H9 (cell line): ENCODE results near the gene KCNH2. TPM values are rescaled to one million over a fixed set of nuclear protein-coding genes. Genes with fewer than 3 reads are reported as not detected.

Experiments
- DNase-seq: peaks from one replicate; pipeline ENCODE4 v3.0.0-alpha.2; 2017
- H2AFZ ChIP-seq: one replicate; pipeline ENCODE4 v1.6.1; 2013; ENCODE audit warnings: mild to moderate bottlenecking, low read length, control low read depth, moderate library complexity
- H2AK5ac ChIP-seq: 2 replicates; pipeline ENCODE4 v1.6.1; 2013; ENCODE audit warnings: low read length, control low read depth, mixed read lengths; ENCODE audit not compliant: insufficient read length
- H2BK120ac ChIP-seq: one replicate; pipeline ENCODE4 v1.6.1; 2013; ENCODE audit warnings: low read depth, mild to moderate bottlenecking, low read length, control low read depth, inconsistent platforms; ENCODE audit not compliant: poor library complexity, severe bottlenecking
- H2BK12ac ChIP-seq: 2 replicates; pipeline ENCODE4 v1.6.1; 2013; ENCODE audit warnings: low read length, control low read depth, mixed read lengths, low read depth; ENCODE audit not compliant: insufficient read length
- H2BK15ac ChIP-seq: 2 replicates; pipeline ENCODE4 v1.6.1; 2013; ENCODE audit warnings: low read depth, low read length, control low read depth
- H2BK20ac ChIP-seq: one replicate; pipeline ENCODE4 v1.6.1; 2013; ENCODE audit warnings: low read depth, mild to moderate bottlenecking, low read length, control low read depth, inconsistent platforms; ENCODE audit not compliant: poor library complexity, severe bottlenecking
- H2BK5ac ChIP-seq: 2 replicates; pipeline ENCODE4 v1.6.1; 2013; ENCODE audit warnings: low read length, control low read depth, mixed read lengths; ENCODE audit not compliant: insufficient read length
- H3K14ac ChIP-seq: 2 replicates; pipeline ENCODE4 v1.6.1; 2013; ENCODE audit warnings: low read length, control low read depth; ENCODE audit not compliant: insufficient read depth
- H3K18ac ChIP-seq: 2 replicates; pipeline ENCODE4 v1.6.1; 2013; ENCODE audit warnings: low read depth, mild to moderate bottlenecking, mixed read lengths, low read length, control low read depth; ENCODE audit not compliant: insufficient read length
- H3K23ac ChIP-seq: 2 replicates; pipeline ENCODE4 v1.6.1; 2013; ENCODE audit warnings: low read length, control low read depth, mixed read lengths, low read depth; ENCODE audit not compliant: insufficient read length
- H3K23me2 ChIP-seq: 2 replicates; pipeline ENCODE4 v1.6.1; 2013; ENCODE audit warnings: low read depth, mild to moderate bottlenecking, mixed read lengths, low read length, control low read depth; ENCODE audit not compliant: insufficient read length, poor library complexity, severe bottlenecking
- H3K27ac ChIP-seq: 2 replicates; pipeline ENCODE4 v1.5.1; 2013; ENCODE audit warnings: low read length, control low read depth, mixed read lengths, low read depth; ENCODE audit not compliant: insufficient read length
- H3K27me3 ChIP-seq: 2 replicates; pipeline ENCODE4 v1.6.1; 2013; ENCODE audit warnings: low read length, control low read depth, inconsistent platforms; ENCODE audit not compliant: insufficient read depth
- H3K4ac ChIP-seq: 2 replicates; pipeline ENCODE4 v1.6.1; 2013; ENCODE audit warnings: low read depth, mild to moderate bottlenecking, control low read depth, inconsistent platforms, low read length, moderate library complexity
- H3K4me1 ChIP-seq: 2 replicates; pipeline ENCODE4 v1.6.1; 2013; ENCODE audit warnings: low read length, control low read depth, inconsistent platforms; ENCODE audit not compliant: insufficient read depth
- H3K4me2 ChIP-seq: 2 replicates; pipeline ENCODE4 v1.6.1; 2013; ENCODE audit warnings: low read length, control low read depth, mixed read lengths; ENCODE audit not compliant: insufficient read length, insufficient read depth
- H3K56ac ChIP-seq: 2 replicates; pipeline ENCODE4 v1.6.1; 2013; ENCODE audit warnings: low read depth, mild to moderate bottlenecking, mixed read lengths, low read length, control low read depth; ENCODE audit not compliant: insufficient read length
- H3K79me1 ChIP-seq: 2 replicates; pipeline ENCODE4 v1.6.1; 2013; ENCODE audit warnings: low read depth, mild to moderate bottlenecking, moderate library complexity, low read length, control low read depth, inconsistent platforms; ENCODE audit not compliant: insufficient read depth, poor library complexity, severe bottlenecking
- H3K79me2 ChIP-seq: 2 replicates; pipeline ENCODE4 v1.6.1; 2013; ENCODE audit warnings: low read length, control low read depth, inconsistent platforms; ENCODE audit not compliant: insufficient read depth
- H3K9ac ChIP-seq: 2 replicates; pipeline ENCODE4 v1.6.1; 2013; ENCODE audit warnings: low read length, control low read depth, mixed read lengths; ENCODE audit not compliant: insufficient read length; ENCODE audit errors: extremely low read depth
- H3K9me3 ChIP-seq: one replicate; pipeline ENCODE4 v1.6.1; 2013; ENCODE audit warnings: low read depth, low read length, inconsistent platforms; ENCODE audit not compliant: control insufficient read depth
- H3T11ph ChIP-seq: one replicate; pipeline ENCODE4 v1.6.1; 2013; ENCODE audit warnings: mild to moderate bottlenecking, low read length, control low read depth, inconsistent platforms
- H4K20me1 ChIP-seq: one replicate; pipeline ENCODE4 v1.6.1; 2013; ENCODE audit not compliant: control insufficient read depth, insufficient read length, insufficient read depth
- H4K5ac ChIP-seq: 2 replicates; pipeline ENCODE4 v1.6.1; 2013; ENCODE audit warnings: low read depth, mild to moderate bottlenecking, mixed read lengths, low read length, control low read depth; ENCODE audit not compliant: insufficient read length
- H4K8ac ChIP-seq: replicated peaks from 2 replicates; pipeline ENCODE4 v1.6.1; 2013; ENCODE audit warnings: low read length, control low read depth, mixed read lengths, low read depth; ENCODE audit not compliant: insufficient read length
- H4K91ac ChIP-seq: 2 replicates; pipeline ENCODE4 v1.6.1; 2013; ENCODE audit warnings: low read depth, mild to moderate bottlenecking, moderate library complexity, mixed read lengths, low read length, control low read depth; ENCODE audit not compliant: insufficient read length
- H3K27ac Mint-ChIP-seq, 3 experiments: 2 replicates in 2 of 3; 3 replicates in 1 of 3; pipeline ENCODE4 v1.8.0; 2020 to 2021; ENCODE audit warnings: mixed read lengths in 3 of 3, mild to moderate bottlenecking in 1 of 3, moderate library complexity in 1 of 3
- H3K27me3 Mint-ChIP-seq: 2 replicates; pipeline ENCODE4 v1.8.0; 2021; ENCODE audit warnings: low read depth, mild to moderate bottlenecking, moderate library complexity, mixed read lengths
- H3K36me3 Mint-ChIP-seq, 3 experiments: 2 replicates in 2 of 3; 3 replicates in 1 of 3; pipeline ENCODE4 v1.8.0; 2020 to 2021; ENCODE audit warnings: low read depth in 3 of 3, mixed read lengths in 3 of 3; ENCODE audit not compliant: insufficient read depth in 1 of 3
- H3K4me1 Mint-ChIP-seq, 2 experiments: 2 replicates each; pipeline ENCODE4 v1.8.0; 2020; ENCODE audit warnings: mixed read lengths in 2 of 2
- H3K4me3 Mint-ChIP-seq, 2 experiments: 2 replicates in 1 of 2; 3 replicates in 1 of 2; pipeline ENCODE4 v1.8.0; 2020 to 2021; ENCODE audit warnings: mild to moderate bottlenecking in 2 of 2, mixed read lengths in 2 of 2, moderate library complexity in 1 of 2
- H3K9me3 Mint-ChIP-seq, 2 experiments: 2 replicates in 1 of 2; 3 replicates in 1 of 2; pipeline ENCODE4 v1.8.0; 2020; ENCODE audit warnings: mild to moderate bottlenecking in 2 of 2, mixed read lengths in 2 of 2, moderate library complexity in 1 of 2
- WGBS: extraction: QIAGEN DNeasy Blood & Tissue Kit; methylation state at CpG from one replicate; pipeline ENCODE4 v1.1.7; 2013; ENCODE audit warnings: missing lambda C conversion rate, low lambda C conversion rate, mixed read lengths; ENCODE audit not compliant: insufficient read length; ENCODE audit errors: extremely low coverage; 5-methylcytosine and 5-hydroxymethylcytosine counted together
- total RNA-seq: library from RNA; stranded (reverse); gene quantifications from 2 replicates; pipeline ENCODE4 v1.2.1, GENCODE V29; 2021
- TF ChIP-seq, protein P1 (sequence below): fragments of 200-600 bp; sonication (generic); conservative IDR thresholded peaks from 3 replicates; pipeline ENCODE4 v1.8.0; 2021; ENCODE audit warnings: antibody characterized with exemption, mild to moderate bottlenecking

KCNH2 gene
- total RNA-seq, 1 experiment from 2014 or later = 4.5 TPM

DNA sequence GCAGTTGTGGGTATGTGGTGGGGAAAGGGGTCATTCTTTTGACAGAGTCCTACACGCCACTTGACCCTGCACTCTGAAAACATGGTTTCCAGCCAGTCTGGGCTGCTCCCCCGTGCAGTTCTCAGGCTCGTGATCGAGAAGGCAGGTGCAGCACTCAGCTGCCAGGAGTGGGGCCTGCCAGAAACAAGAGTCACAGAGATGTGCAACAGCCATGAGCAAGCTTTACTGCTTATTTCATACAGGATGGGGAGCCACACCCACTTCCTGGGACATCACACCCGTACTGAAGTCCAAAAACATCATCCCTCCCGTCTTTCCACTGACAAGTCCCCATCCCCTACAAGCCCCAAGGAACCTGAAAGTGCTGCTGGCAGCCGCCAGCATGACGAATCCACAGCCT, 36.8 kb upstream of the KCNH2 start:
- Histone ChIP-seq H3K9me3 (no peaks in the 10 kb centered on the region), H2BK20ac (no peak overlapping the region), H2BK120ac (no peak overlapping the region), H3K4ac (no peak overlapping the region), H3K18ac (no peak overlapping the region), H3K79me1 (no peaks in the 10 kb centered on the region), H3K79me2 (no peaks in the 10 kb centered on the region), H4K8ac (no peak overlapping the region), H3K56ac (no peak overlapping the region), H3K14ac (no peak overlapping the region), H2BK12ac (no peak overlapping the region), H3K23ac (no peak overlapping the region), H3K9ac (no peak overlapping the region), H2AK5ac (no peak overlapping the region), H2BK15ac (no peak overlapping the region), H4K91ac (no peak overlapping the region), H3K4me1 (peaks cover 3% of the 10 kb centered on the region; the same call in 1 of the 2 replicates), H4K5ac (no peak overlapping the region), H3K27me3 (peaks cover 6% of the 10 kb centered on the region; the same call in 1 of the 2 replicates), H3K27ac (no peak overlapping the region), H4K20me1 (no peaks in the 10 kb centered on the region), H3K4me2 (no peak overlapping the region), H3K23me2 (peaks cover 7% of the 10 kb centered on the region), H3T11ph (no peak overlapping the region), H2AFZ (no peak overlapping the region), H2BK5ac (no peak overlapping the region)
- Mint-ChIP-seq H3K27me3 (peaks cover 74% of the 10 kb centered on the region), H3K9me3 (peaks cover 0 to 9% of the 10 kb centered on the region in 2 experiments; a peak in 2 of 5 replicates), H3K4me1 (peaks cover 30 to 54% of the 10 kb centered on the region in 2 experiments), H3K27ac (no peak overlapping the region), H3K36me3 (peaks cover 2 to 6% (median 6%) of the 10 kb centered on the region in 3 experiments; a peak in 6 of 7 replicates), H3K4me3 (no peak overlapping the region)
- no CpG with 5 or more reads among the region's 8 CpGs for WGBS
- TF ChIP-seq, protein P1, sequence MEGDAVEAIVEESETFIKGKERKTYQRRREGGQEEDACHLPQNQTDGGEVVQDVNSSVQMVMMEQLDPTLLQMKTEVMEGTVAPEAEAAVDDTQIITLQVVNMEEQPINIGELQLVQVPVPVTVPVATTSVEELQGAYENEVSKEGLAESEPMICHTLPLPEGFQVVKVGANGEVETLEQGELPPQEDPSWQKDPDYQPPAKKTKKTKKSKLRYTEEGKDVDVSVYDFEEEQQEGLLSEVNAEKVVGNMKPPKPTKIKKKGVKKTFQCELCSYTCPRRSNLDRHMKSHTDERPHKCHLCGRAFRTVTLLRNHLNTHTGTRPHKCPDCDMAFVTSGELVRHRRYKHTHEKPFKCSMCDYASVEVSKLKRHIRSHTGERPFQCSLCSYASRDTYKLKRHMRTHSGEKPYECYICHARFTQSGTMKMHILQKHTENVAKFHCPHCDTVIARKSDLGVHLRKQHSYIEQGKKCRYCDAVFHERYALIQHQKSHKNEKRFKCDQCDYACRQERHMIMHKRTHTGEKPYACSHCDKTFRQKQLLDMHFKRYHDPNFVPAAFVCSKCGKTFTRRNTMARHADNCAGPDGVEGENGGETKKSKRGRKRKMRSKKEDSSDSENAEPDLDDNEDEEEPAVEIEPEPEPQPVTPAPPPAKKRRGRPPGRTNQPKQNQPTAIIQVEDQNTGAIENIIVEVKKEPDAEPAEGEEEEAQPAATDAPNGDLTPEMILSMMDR = no peak
- no peak for DNase-seq
